HFF-Myc (cell line): ENCODE results near the gene TBC1D30.

Source experiments
- DNase-seq: peaks from one replicate; pipeline ENCODE4 v3.0.0-alpha.2; 2011; ENCODE audit warnings: low read depth; ENCODE audit errors: extremely low read depth
- H3K4me3 ChIP-seq: replicated peaks from 2 replicates; pipeline ENCODE4 v1.5.1; 2011; ENCODE audit warnings: low read depth, mild to moderate bottlenecking, control low read depth, low read length
- CTCF ChIP-seq: IDR thresholded peaks from 2 replicates; pipeline ENCODE4 v1.5.1; 2012; ENCODE audit warnings: mild to moderate bottlenecking, low read depth, low read length, control low read depth; ENCODE audit errors: missing control alignments

The TBC1D30 gene

GRCh38 chr12:64891629-64892028 lies 67.2 kb downstream of the TBC1D30 start:
- no peak for DNase-seq
- no peak for TF ChIP-seq CTCF
- no peak overlapping the region for H3K4me3 ChIP-seq

DNA sequence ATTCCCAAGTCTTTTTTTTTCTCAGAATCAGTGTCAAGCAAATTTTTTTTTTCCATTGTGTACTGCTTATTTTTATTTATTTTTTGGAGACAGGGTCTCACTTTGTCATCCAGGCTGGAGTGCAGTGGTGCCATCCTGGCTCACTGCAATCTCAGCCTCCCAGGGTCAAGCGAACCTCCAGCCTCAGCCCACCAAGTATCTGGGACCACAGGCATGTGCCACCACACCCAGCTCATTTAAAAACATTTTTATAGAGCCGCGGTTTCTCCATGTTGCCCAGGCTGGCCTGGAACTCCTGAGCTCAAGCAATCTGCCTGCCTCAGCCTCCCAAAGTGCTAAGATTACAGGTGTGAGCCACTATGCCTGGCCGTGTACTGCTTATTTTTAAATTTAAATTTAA lies 68.1 kb downstream of the TBC1D30 start:
- H3K4me3 ChIP-seq, result no peak overlapping the region
- no peak for TF ChIP-seq CTCF
- DNase-seq, result no peak

DNA sequence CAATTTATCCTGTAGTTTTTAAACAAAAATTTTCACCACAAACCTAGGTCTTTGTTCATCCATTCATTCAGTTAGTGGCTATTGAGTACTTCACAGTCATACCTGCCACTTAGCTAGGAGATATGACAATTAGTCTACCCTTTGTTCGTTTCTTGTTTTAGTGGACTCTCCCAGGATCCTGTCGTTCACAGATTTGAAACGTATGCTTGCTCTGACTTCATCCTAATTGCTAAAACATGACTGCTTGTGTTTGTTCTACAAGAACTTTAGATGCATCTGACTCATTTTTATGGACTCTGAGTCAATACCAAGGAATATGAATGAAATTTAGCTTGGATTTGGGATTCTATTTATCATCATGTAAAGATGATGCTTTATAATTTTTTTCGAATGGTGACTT lies 69.5 kb downstream of the TBC1D30 start:
- no peak for TF ChIP-seq CTCF
- no peak for DNase-seq
- no peak overlapping the region for H3K4me3 ChIP-seq

- H3K4me3 ChIP-seq, result no peak overlapping the region
- no peak for TF ChIP-seq CTCF
- no peak for DNase-seq
These were observed 70.5 kb downstream of the TBC1D30 start for GRCh38 chr12:64894827-64895475.

GRCh38 chr12:64895526-64895925 lies 71.1 kb downstream of the TBC1D30 start:
- no peak for DNase-seq

GRCh38 chr12:64900540-64900939 lies 76.1 kb downstream of the TBC1D30 start:
- no peak for TF ChIP-seq CTCF
- DNase-seq, result no peak

More at GRCh38 chr12:64895526-64895925, 71.1 kb downstream of the TBC1D30 start:
- TF ChIP-seq CTCF, result no peak
- no peak overlapping the region for H3K4me3 ChIP-seq

More at GRCh38 chr12:64900540-64900939, 76.1 kb downstream of the TBC1D30 start:
- H3K4me3 ChIP-seq, result no peak overlapping the region
